Fibroblast of lung (primary cell): ENCODE measurements around the gene MYLK3. TPM values are rescaled to one million over a fixed set of nuclear protein-coding genes. Genes with fewer than 3 reads are reported as not detected.

Source experiments
- DNase-seq, 2 donors: peaks; one replicate each; pipeline versions ENCODE4 v3.0.0 to v3.0.0-alpha.2; 2010; ENCODE audit warnings: low read depth in 2 of 2
- H2AFZ ChIP-seq: 2 replicates; pipeline ENCODE4 v1.5.1; 2012; ENCODE audit warnings: low read length, control low read depth, inconsistent platforms
- H3K27ac ChIP-seq: 2 replicates; pipeline ENCODE4 v1.5.1; 2011; ENCODE audit warnings: low read length, control low read depth; ENCODE audit not compliant: insufficient read depth
- H3K27me3 ChIP-seq: 2 replicates; pipeline ENCODE4 v1.5.1; 2011; ENCODE audit warnings: mild to moderate bottlenecking, low read length; ENCODE audit not compliant: control insufficient read depth, insufficient read depth
- H3K36me3 ChIP-seq: 2 replicates; pipeline ENCODE4 v1.5.1; 2011; ENCODE audit warnings: low read length; ENCODE audit not compliant: control insufficient read depth, insufficient read depth
- H3K4me1 ChIP-seq: 2 replicates; pipeline ENCODE4 v1.5.1; 2011; ENCODE audit warnings: low read length; ENCODE audit not compliant: control insufficient read depth, insufficient read depth; ENCODE audit errors: extremely low read depth
- H3K4me2 ChIP-seq: 2 replicates; pipeline ENCODE4 v1.5.1; 2011; ENCODE audit warnings: low read length, control low read depth; ENCODE audit not compliant: insufficient read depth; ENCODE audit errors: extremely low read depth
- H3K4me3 ChIP-seq, 4 experiments: fragments of 200-600 bp in 1 of 4; sonication (generic) in 1 of 4; replicated peaks in 1 of 4; 2 replicates each; pipeline ENCODE4 v1.5.1; 2011 to 2016; ENCODE audit warnings: low read length in 4 of 4, low read depth in 3 of 4, mild to moderate bottlenecking in 3 of 4, control low read depth in 2 of 4, inconsistent platforms in 1 of 4, mixed read lengths in 1 of 4; ENCODE audit not compliant: insufficient read depth in 1 of 4; ENCODE audit errors: control extremely low read depth in 1 of 4
- H3K79me2 ChIP-seq: 2 replicates; pipeline ENCODE4 v1.5.1; 2012; ENCODE audit warnings: mild to moderate bottlenecking, low read length, inconsistent platforms; ENCODE audit not compliant: control insufficient read depth, insufficient read depth
- H3K9ac ChIP-seq: 2 replicates; pipeline ENCODE4 v1.5.1; 2011; ENCODE audit warnings: mild to moderate bottlenecking, low read length, control low read depth; ENCODE audit not compliant: insufficient read depth
- H3K9me3 ChIP-seq: 2 replicates; pipeline ENCODE4 v1.5.1; 2012; ENCODE audit warnings: low read depth, low read length; ENCODE audit not compliant: control insufficient read depth, insufficient read depth
- H4K20me1 ChIP-seq: 2 replicates; pipeline ENCODE4 v1.5.1; 2011; ENCODE audit warnings: low read length; ENCODE audit not compliant: control insufficient read depth, insufficient read depth; ENCODE audit errors: extremely low read depth
- CTCF ChIP-seq, 2 donors: IDR thresholded peaks in 1 of 2; conservative IDR thresholded peaks in 1 of 2; 1 replicate in 1 of 2; 2 replicates in 1 of 2; pipeline ENCODE4 v1.5.1; 2011 to 2012; ENCODE audit warnings: low read length in 2 of 2, control low read depth in 1 of 2, inconsistent platforms in 1 of 2, low read depth in 1 of 2, mild to moderate bottlenecking in 1 of 2
- EZH2 ChIP-seq: IDR thresholded peaks from 2 replicates; pipeline ENCODE4 v1.5.1; 2012; ENCODE audit warnings: low read length, control low read depth, mild to moderate bottlenecking; ENCODE audit errors: missing control alignments
- polyA plus RNA-seq, 2 donors: library from polyadenylated mRNA; depleted of rRNA in 1 of 2; stranded (reverse) in 1 of 2; unstranded in 1 of 2; fragments of >200 nt; gene quantifications; 2 replicates each; pipeline ENCODE4 v1.2.1, GENCODE V29; 2011 to 2012; ENCODE audit warnings: missing spikeins in 1 of 2
- total RNA-seq: library from RNA; depleted of rRNA; stranded (reverse); fragments of >200 nt; gene quantifications from 2 replicates; pipeline ENCODE4 v1.2.1, GENCODE V29; 2014

Gene MYLK3
- total and polyA plus RNA-seq, 2 donors (not counting 1 experiment from before 2014, with no cell fraction given): 0.07 to 0.17 TPM

GRCh38 chr16:46748775-46749705 is 896 bp upstream of the MYLK3 start:
- H3K4me2 ChIP-seq: no peak overlapping the region
- no peak overlapping the region for H3K4me3 ChIP-seq
- H3K27me3 ChIP-seq: no peaks in the 10 kb centered on the region
- no peak overlapping the region for H3K9ac ChIP-seq
- DNase-seq: no peak
- H3K27ac ChIP-seq: no peak overlapping the region
- H3K36me3 ChIP-seq: no peaks in the 10 kb centered on the region
- H3K9me3 ChIP-seq: no peaks in the 10 kb centered on the region
- no peak for TF ChIP-seq CTCF (conservative IDR thresholded peaks at IDR 0.05 in 1 of 2, IDR thresholded peaks at IDR 0.05 in 1 of 2; ENCODE audit: low read depth in 1 of 2, low read length in 2 of 2)
- TF ChIP-seq EZH2: no peak
- H3K79me2 ChIP-seq: no peaks in the 10 kb centered on the region
- H2AFZ ChIP-seq: no peak overlapping the region
- no peaks in the 10 kb centered on the region for H3K4me1 ChIP-seq
- no peaks in the 10 kb centered on the region for H4K20me1 ChIP-seq

GRCh38 chr16:46746821-46747776 is 1.0 kb downstream of the MYLK3 start:
- TF ChIP-seq CTCF (conservative IDR thresholded peaks at IDR 0.05 in 1 of 2, IDR thresholded peaks at IDR 0.05 in 1 of 2; ENCODE audit: low read depth in 1 of 2, low read length in 2 of 2): no peak
- no peak for TF ChIP-seq EZH2
- DNase-seq: no peak
- Histone ChIP-seq H3K27ac (no peak overlapping the region), H3K4me3 (no peak overlapping the region), H3K79me2 (no peaks in the 10 kb centered on the region), H3K9me3 (no peaks in the 10 kb centered on the region), H3K9ac (no peak overlapping the region), H3K36me3 (no peaks in the 10 kb centered on the region), H4K20me1 (no peaks in the 10 kb centered on the region), H3K27me3 (no peaks in the 10 kb centered on the region), H3K4me2 (no peak overlapping the region), H3K4me1 (no peaks in the 10 kb centered on the region), H2AFZ (no peak overlapping the region)

GRCh38 chr16:46745617-46746016 is 2.5 kb downstream of the MYLK3 start:
- no peak overlapping the region for H3K4me2 ChIP-seq
- no peak overlapping the region for H3K27ac ChIP-seq
- no peak overlapping the region for H3K4me3 ChIP-seq
- H4K20me1 ChIP-seq: no peaks in the 10 kb centered on the region
- no peak for DNase-seq
- H3K4me1 ChIP-seq: no peaks in the 10 kb centered on the region
- no peaks in the 10 kb centered on the region for H3K79me2 ChIP-seq
- TF ChIP-seq CTCF (conservative IDR thresholded peaks at IDR 0.05 in 1 of 2, IDR thresholded peaks at IDR 0.05 in 1 of 2; ENCODE audit: low read depth in 1 of 2, low read length in 2 of 2) (no peak), EZH2 (no peak)
- no peaks in the 10 kb centered on the region for H3K36me3 ChIP-seq
- no peaks in the 10 kb centered on the region for H3K9me3 ChIP-seq
- no peak overlapping the region for H3K9ac ChIP-seq
- H2AFZ ChIP-seq: no peak overlapping the region
- H3K27me3 ChIP-seq: no peaks in the 10 kb centered on the region
